ENCODE results near the gene RPAP3. TPM values are rescaled to one million over a fixed set of nuclear protein-coding genes. Genes with fewer than 3 reads are reported as not detected.

RPAP3 gene
- total RNA-seq, 1 experiment from 2014 or later, result 22.1 TPM

- H3K27me3 ChIP-seq (ENCODE audit: low read length), result no peaks in the 10 kb centered on the region
Observed at GRCh38 chr12:47698631-47699030, 7.2 kb downstream of the RPAP3 start.

GRCh38 chr12:47698055-47698454 lies 7.8 kb downstream of the RPAP3 start:
- Histone ChIP-seq H3K9me2 (replicated peaks; ENCODE audit: low read length) (no peaks in the 10 kb centered on the region), H3K9me3 (ENCODE audit: low read length) (no peaks in the 10 kb centered on the region), H3K27ac (ENCODE audit: low read length) (no peak overlapping the region), H3K27me3 (ENCODE audit: low read length) (no peaks in the 10 kb centered on the region), H3K79me2 (ENCODE audit: low read length) (peaks cover 16% of the 10 kb centered on the region), H3K36me3 (ENCODE audit: low read depth, low read length) (peaks cover 41% of the 10 kb centered on the region), H3K4me3 (ENCODE audit: low read length) (no peak overlapping the region), H3K4me2 (ENCODE audit: low read length) (no peak overlapping the region), H4K20me1 (ENCODE audit: low read length) (no peaks in the 10 kb centered on the region), H3F3A (ENCODE audit: low read length, unreplicated experiment) (no peaks in the 10 kb centered on the region), H3K4me1 (ENCODE audit: insufficient read depth, low read length) (no peaks in the 10 kb centered on the region), H3K9ac (ENCODE audit: low read length) (no peak overlapping the region), H2AFZ (ENCODE audit: low read length) (no peak overlapping the region)
- ATAC-seq (no peak), DNase-seq (no peak)
- no TSS peak for BruUV-seq (replicated peaks)
- POLR2A ChIA-PET (ENCODE audit: unreplicated experiment), result no interaction called here
- CTCF ChIA-PET, result no interaction called here
- intact Hi-C loops (cut with micrococcal nuclease), result no loop called here
- TF ChIP-seq CTCF (conservative IDR thresholded peaks at IDR 0.05; ENCODE audit: low read depth, low read length) (no peak), EZH2 (IDR thresholded peaks at IDR 0.05; ENCODE audit: low read length, unreplicated experiment) (no peak), EZH2phosphoT487 (IDR thresholded peaks at IDR 0.05; ENCODE audit: borderline replicate concordance, low read length) (no peak)

More at GRCh38 chr12:47698631-47699030, 7.2 kb downstream of the RPAP3 start:
- ATAC-seq (no peak), DNase-seq (no peak)
- Histone ChIP-seq H3F3A (ENCODE audit: low read length, unreplicated experiment) (no peaks in the 10 kb centered on the region), H3K4me1 (ENCODE audit: insufficient read depth, low read length) (0 out of 2 replicates have a peak, but pooled peaks cover 4% of the 10 kb centered on the region), H2AFZ (ENCODE audit: low read length) (no peak overlapping the region), H3K4me2 (ENCODE audit: low read length) (no peak overlapping the region), H3K79me2 (ENCODE audit: low read length) (peaks cover 22% of the 10 kb centered on the region), H3K36me3 (ENCODE audit: low read depth, low read length) (peaks cover 36% of the 10 kb centered on the region), H3K9me2 (replicated peaks; ENCODE audit: low read length) (no peaks in the 10 kb centered on the region), H4K20me1 (ENCODE audit: low read length) (no peaks in the 10 kb centered on the region), H3K9me3 (ENCODE audit: low read length) (no peaks in the 10 kb centered on the region), H3K4me3 (ENCODE audit: low read length) (no peak overlapping the region), H3K27ac (ENCODE audit: low read length) (no peak overlapping the region), H3K9ac (ENCODE audit: low read length) (no peak overlapping the region)
- intact Hi-C loops (cut with micrococcal nuclease), result no loop called here
- no TSS peak for BruUV-seq (replicated peaks)
- no peak for TF ChIP-seq EZH2phosphoT487 (IDR thresholded peaks at IDR 0.05; ENCODE audit: borderline replicate concordance, low read length)
- no peak for TF ChIP-seq CTCF (conservative IDR thresholded peaks at IDR 0.05; ENCODE audit: low read depth, low read length)
- TF ChIP-seq EZH2 (IDR thresholded peaks at IDR 0.05; ENCODE audit: low read length, unreplicated experiment), result no peak
- ChIA-PET CTCF (no interaction called here), POLR2A (ENCODE audit: unreplicated experiment) (no interaction called here)

GRCh38 chr12:47689215-47689614 lies 16.6 kb downstream of the RPAP3 start:
- BruUV-seq (replicated peaks), result no TSS peak

More at GRCh38 chr12:47689215-47689614, 16.6 kb downstream of the RPAP3 start:
- CTCF ChIA-PET, result no interaction called here
- no peaks in the 10 kb centered on the region for H3K79me2 ChIP-seq (ENCODE audit: low read length)
- peaks cover 19% of the 10 kb centered on the region for H3K36me3 ChIP-seq (ENCODE audit: low read depth, low read length)
- intact Hi-C loops (cut with micrococcal nuclease), result no loop called here
- H3K27ac ChIP-seq (ENCODE audit: low read length), result no peak overlapping the region
- DNase-seq, result no peak
- no peak for ATAC-seq
- H3K9me2 ChIP-seq (replicated peaks; ENCODE audit: low read length), result no peaks in the 10 kb centered on the region
- H4K20me1 ChIP-seq (ENCODE audit: low read length), result no peaks in the 10 kb centered on the region
- no peak overlapping the region for H3K9ac ChIP-seq (ENCODE audit: low read length)
- TF ChIP-seq CTCF (conservative IDR thresholded peaks at IDR 0.05; ENCODE audit: low read depth, low read length) (no peak), EZH2 (IDR thresholded peaks at IDR 0.05; ENCODE audit: low read length, unreplicated experiment) (no peak), EZH2phosphoT487 (IDR thresholded peaks at IDR 0.05; ENCODE audit: borderline replicate concordance, low read length) (no peak)
- no peak overlapping the region for H3K4me3 ChIP-seq (ENCODE audit: low read length)
- H3K4me1 ChIP-seq (ENCODE audit: insufficient read depth, low read length), result no peaks in the 10 kb centered on the region
- no peaks in the 10 kb centered on the region for H3F3A ChIP-seq (ENCODE audit: low read length, unreplicated experiment)
- H3K4me2 ChIP-seq (ENCODE audit: low read length), result no peak overlapping the region
- H3K27me3 ChIP-seq (ENCODE audit: low read length), result no peaks in the 10 kb centered on the region
- H2AFZ ChIP-seq (ENCODE audit: low read length), result no peak overlapping the region
- POLR2A ChIA-PET (ENCODE audit: unreplicated experiment), result no interaction called here
- H3K9me3 ChIP-seq (ENCODE audit: low read length), result no peaks in the 10 kb centered on the region
